Measurements from ENCODE around the gene SAPCD2.

- TF ChIP-seq CTCF (conservative IDR thresholded peaks at IDR 0.05; ENCODE audit: low read depth, low read length) = no peak
- no peak for TF ChIP-seq SMC3 (IDR thresholded peaks at IDR 0.05; ENCODE audit: low read depth, low read length)
- TF ChIP-seq RFX5 (IDR thresholded peaks at IDR 0.05; ENCODE audit: low read depth, low read length) = no peak
- no peak for TF ChIP-seq POLR2A (IDR thresholded peaks at IDR 0.05; ENCODE audit: low read depth, low read length)
- TF ChIP-seq MAZ (IDR thresholded peaks at IDR 0.05; ENCODE audit: borderline replicate concordance, low read depth, low read length) = no peak
- TF ChIP-seq, protein P1, sequence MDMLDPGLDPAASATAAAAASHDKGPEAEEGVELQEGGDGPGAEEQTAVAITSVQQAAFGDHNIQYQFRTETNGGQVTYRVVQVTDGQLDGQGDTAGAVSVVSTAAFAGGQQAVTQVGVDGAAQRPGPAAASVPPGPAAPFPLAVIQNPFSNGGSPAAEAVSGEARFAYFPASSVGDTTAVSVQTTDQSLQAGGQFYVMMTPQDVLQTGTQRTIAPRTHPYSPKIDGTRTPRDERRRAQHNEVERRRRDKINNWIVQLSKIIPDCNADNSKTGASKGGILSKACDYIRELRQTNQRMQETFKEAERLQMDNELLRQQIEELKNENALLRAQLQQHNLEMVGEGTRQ (IDR thresholded peaks at IDR 0.05; ENCODE audit: low read depth, low read length) = no peak
- no peak for TF ChIP-seq BHLHE40 (IDR thresholded peaks at IDR 0.05; ENCODE audit: low read depth, low read length)
Measured at GRCh38 chr9:137014166-137014565, 56.2 kb downstream of the SAPCD2 start.
